NCI-H2081 (cell line): ENCODE data around the gene RGL3.
"Not testable (repeated sequence)": the region's sequence is repeated elsewhere in the genome, so short reads cannot be mapped to it uniquely, and the experiment has no call there.

Source experiments
- DNase-seq, 2 experiments: peaks; one replicate each; lab custom pipeline; 2025; lab: John Stamatoyannopoulos, UW

Gene RGL3, protein sequence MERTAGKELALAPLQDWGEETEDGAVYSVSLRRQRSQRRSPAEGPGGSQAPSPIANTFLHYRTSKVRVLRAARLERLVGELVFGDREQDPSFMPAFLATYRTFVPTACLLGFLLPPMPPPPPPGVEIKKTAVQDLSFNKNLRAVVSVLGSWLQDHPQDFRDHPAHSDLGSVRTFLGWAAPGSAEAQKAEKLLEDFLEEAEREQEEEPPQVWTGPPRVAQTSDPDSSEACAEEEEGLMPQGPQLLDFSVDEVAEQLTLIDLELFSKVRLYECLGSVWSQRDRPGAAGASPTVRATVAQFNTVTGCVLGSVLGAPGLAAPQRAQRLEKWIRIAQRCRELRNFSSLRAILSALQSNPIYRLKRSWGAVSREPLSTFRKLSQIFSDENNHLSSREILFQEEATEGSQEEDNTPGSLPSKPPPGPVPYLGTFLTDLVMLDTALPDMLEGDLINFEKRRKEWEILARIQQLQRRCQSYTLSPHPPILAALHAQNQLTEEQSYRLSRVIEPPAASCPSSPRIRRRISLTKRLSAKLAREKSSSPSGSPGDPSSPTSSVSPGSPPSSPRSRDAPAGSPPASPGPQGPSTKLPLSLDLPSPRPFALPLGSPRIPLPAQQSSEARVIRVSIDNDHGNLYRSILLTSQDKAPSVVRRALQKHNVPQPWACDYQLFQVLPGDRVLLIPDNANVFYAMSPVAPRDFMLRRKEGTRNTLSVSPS

DNA sequence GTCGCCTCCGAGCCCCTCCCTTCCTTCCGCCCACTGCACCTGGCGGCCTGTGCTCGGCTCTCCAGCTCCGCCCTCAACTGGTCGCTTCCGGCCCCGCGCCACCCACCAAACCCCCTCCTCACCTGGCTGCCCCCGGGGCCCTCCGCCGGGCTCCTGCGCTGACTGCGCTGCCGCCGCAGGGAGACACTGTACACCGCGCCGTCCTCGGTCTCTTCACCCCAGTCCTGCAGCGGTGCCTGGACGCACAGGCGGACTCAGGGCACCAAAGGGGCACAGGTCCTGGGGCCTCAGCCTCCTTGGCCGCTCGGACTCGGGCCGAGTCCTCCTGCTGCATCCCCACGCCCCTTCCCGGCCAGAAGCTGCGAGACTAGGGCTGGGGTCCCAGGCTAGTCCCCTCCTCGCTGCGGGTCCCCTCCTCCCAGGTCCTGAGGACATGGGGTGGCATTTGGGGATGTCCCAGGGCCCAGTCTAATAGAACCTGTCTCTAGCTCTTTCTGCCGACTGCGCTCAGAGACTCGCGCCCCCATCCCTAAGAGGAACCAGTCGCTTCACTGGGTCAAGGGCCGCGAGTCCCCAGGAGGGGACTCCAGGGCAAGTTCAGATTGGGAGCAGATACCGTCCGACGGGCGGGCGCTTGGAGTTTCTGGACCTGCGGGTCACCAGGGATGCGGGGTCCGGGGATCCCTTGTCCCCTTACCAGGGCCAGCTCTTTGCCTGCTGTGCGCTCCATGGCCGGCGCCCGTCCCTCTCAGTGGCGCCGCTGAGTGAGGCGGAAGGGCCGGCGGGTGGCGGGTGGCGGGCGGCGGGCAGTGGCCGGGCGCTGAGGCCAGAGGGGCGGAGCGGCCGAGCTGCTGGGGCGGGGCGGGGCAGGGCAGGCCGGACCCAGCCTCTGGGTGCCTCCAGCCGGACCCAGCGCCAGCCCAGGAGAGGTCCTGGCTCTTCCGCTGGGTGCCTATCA is at the start of gene RGL3:
TSS of gene RGL3 (minus strand) at position 766 of the 958 bp plus-strand sequence. CDS start at position 730, 36 bp downstream.
- DNase-seq, result peak; percentile 75 to 86

DNA sequence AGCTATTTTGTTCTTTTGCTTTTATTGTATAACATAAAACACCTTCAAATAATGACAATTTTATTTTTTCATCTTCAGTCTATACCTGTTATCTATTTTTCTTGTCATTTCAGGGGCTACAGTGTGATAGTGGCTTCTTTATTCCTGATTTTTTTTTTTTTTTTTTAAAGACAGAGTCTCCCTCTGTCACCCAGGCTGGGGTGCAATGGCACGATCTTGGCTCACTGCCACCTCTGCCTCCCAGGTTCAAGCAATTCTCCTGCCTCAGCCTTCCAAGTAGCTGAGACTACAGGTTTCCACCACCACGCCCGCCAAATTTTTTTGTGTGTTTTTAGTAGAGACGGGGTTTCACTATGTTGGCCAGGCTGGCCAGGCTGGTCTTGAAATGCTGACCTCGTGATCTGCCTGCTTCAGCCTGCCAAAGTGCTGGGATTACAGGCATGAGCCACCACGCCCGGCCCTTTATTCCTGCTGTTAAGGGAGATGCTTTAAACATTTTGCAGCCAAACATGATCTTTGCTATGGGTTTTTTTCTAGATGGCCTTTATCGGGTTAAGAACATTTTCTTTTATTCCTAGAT is 49.2 kb upstream of the RGL3 start:
- DNase-seq, result not testable (repeated sequence)

DNA sequence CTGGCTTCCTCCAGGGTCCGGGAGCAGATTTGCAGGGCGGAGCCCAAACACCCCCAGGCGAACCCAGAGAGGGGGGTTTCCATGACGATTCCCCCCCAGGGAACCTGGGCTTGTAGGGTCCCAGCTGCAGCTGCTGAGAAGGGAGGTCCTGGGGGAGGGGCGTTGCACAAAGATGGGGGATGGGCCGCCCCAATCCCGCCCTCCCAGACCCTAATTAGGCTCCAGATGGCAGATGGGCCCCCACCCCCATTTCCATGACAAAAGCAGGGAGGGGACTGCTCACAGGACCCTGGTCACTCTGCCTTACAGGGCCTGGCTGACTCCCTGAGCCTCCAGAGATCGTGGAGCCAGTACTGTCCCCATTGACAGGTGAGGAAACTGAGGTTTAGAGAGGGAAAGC is 46.5 kb upstream of the RGL3 start:
- DNase-seq, result no peak

DNA sequence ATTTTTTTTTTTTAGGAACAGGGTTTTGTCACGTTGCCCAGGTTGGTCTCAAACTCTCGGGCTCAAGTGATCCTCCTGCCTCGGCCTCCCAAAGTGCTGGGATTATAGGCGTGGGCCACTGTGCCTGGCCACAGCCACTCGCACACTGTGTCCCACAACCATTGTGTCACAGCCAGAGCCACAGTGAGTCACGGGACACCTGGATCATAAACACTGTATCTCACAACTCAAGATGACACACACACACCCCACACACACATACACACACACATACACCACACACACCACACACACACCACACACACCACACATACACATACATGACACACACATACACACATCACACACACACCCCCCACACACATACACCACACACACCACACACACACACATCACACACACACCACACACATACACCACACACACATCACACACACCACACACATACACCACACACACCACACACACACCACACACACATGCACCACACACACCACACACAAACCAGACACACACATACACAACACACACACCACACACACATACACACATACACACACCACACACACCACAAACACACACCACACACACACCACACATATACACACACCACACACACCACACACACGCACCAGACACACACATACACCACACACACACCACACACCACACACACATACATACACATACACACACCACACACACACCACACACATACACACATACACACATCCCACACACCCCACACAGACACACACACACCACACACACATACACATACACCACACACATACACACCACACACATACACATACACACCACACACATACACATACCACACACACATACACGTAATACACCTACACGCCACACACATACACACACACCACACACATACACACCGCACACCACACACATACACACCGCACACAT is 45.5 kb upstream of the RGL3 start:
- no peak for DNase-seq

DNA sequence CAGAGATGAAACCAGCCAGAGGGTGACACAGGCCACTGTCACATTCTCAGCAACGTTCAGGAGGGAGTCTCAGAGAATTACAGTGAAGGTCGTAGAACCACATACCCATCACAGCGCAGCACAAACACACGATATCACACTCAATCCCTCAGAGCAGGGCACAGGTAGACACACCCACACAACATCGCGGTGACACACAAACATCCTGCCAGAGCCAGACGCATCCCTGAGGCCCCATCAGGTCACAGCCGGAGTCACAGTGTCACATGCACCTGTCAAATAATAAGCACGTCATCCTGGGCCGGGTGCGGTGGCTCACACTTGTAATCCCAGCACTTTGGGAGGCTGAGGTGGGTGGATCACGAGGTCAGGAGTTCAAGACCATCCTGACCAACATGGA is 44.3 kb upstream of the RGL3 start:
- DNase-seq, result no peak

DNA sequence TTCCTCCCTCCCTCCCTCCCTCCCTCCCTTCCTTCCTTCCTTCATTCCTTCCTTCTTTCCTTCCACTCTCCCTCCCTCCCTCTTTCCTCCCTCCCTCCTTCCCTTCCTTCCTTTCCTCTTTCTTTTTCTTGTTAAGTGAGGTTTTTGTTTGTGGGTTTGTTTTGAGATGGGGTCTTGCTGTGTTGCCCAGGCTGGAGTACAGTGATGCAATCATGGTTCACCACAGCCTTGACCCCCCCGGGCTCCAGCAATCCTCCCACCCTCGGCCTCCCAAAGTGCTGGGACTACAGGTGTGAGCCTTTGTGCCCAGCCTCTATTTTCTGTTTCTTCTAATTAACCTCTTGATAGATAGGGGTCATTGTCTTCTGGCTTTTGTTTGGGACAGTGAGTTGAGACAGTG is 42.3 kb upstream of the RGL3 start:
- DNase-seq, result no peak

DNA sequence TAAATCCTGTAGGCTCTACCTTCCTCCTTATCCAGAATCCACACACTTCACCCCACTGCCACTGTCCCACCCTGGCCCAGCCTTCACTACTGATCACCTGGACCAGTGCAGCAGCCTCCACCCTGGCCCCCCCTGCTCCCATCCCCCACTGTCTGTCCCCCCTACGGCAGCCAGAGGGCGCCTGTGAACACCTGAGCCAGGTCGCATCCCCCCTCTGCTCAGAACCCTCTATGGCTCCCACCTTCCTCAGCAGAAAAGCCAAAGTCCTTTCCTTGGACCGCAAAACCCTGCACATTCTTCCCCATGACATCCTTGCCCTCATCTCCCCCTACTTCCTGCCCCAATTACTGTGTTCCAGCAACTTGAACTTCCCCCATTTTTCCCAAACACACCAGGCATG is 41.1 kb upstream of the RGL3 start:
- DNase-seq, result no peak

DNA sequence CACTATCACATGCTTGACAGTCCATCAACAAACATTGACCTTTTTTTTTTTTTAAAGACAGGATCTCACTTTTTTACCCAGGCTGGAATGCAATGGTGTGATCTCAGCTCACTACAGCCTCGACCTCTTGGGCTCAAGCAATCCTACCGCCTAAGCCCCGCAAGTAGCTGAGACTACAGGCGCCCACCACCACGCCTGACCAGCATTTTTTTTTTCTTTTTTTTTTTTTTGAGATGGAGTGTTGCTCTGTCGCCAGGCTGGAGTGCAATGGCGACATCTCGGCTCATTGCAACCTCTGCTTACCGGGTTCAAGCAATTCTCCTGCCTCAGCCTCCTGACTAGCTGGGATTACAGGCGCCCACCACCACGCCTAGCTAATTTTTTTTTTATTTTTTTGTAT is 39.8 kb upstream of the RGL3 start:
- DNase-seq, result not testable (repeated sequence)

DNA sequence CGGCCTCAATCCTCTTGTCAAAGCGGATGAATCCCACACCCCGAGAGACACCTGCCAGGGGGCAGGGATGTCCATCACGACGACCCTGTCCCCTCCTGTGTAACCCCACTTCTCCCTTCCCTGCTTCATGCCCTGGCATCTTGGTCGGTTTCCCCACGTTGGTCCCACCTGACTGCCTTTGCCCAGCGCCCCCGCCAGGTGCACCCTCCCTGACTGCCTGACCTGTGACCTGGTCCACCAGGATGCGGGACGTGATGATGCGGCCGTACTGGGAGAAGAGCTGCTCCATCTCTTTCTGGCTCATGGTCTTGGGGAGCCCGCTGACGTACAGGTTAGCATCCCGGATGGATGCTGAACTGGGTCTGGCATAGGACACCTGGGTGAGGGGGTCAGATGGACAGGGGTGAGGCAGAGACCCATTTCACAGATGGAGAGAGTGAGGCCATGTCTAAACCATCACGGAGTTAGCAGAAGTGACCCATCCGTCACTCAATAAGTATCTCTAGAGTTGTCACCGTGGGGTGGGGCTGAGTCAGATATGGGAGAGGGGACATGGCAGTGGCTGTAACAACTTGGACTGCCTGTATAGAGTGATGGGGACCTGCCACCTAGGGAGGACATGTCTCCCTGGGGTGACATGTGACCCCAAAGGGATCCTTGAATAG is 39.3 kb upstream of the RGL3 start:
- DNase-seq, result no peak

DNA sequence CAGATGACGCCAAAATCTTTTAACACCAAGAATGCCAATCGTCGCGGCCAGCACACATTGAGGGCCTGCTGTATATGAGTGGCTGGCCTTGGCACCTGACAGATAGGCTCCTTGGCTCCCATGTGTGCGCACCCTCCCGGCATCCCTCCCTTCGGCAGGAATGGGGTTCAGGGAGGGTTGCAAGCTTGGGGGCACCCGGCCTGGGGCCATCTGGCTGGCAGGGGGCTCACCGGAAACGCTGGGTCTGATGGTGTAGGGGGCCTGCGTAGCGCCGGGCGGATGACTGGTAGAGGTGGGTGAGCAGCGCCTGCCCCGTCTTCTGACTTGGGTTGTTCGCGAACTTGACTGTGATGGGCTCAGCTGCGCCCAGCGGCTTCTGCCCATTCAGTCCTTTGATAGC is 38.7 kb upstream of the RGL3 start:
- DNase-seq, result no peak

DNA sequence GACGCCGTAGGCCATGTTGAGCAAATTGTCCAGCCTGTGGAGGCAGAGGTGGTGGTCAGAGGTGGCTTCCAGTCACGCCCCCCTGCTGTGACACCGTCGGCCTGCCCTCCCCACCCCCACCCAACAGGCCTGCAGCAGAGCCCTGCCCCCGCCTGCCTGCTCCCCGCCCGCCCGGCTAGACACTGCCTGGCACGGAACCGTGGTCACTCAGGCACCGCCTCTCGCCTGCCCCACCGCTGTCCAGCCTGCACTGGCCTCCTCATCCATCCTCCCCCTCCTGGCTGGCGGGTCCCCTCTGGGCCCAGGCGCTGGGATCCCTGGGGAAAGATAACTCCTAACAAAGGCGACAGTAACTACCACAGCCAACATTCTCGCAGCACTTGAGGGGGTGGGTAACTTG is 38.0 kb upstream of the RGL3 start:
- no peak for DNase-seq

DNA sequence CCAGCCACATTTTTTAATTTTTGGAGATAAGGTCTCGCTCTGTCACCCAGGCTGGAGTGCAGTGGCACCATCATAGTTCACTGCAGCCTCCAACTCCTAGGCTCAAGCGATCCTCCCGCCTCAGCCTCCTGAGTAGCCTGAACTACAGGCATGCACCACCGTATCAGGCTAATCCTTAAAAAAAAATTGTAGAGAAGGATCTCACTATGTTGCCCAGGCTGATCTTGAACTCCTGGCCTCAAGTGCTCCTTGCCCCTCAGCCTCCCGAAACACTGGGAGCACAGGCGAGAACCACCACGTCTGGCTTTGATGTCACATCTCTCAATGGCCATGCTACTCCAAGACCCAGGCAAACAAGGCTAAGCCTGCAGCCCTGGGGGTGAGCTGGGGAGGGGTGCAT is 37.5 kb upstream of the RGL3 start:
- DNase-seq, result no peak

DNA sequence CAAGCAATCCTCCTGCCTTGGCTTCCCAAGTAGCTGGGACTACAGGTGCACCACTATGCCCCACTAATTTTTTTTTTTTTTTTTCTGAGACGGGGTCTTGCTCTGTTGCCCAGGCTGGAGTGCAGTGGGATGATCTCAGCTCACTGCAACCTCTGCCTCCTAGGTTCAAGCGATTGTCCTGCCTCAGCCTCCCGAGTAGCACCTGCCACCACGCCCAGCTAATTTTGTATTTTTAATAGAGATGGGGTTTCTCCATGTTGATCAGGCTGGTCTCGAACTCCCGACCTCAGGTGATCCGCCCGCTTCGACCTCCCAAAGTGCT is 36.1 kb upstream of the RGL3 start:
- DNase-seq, result not testable (repeated sequence)

DNA sequence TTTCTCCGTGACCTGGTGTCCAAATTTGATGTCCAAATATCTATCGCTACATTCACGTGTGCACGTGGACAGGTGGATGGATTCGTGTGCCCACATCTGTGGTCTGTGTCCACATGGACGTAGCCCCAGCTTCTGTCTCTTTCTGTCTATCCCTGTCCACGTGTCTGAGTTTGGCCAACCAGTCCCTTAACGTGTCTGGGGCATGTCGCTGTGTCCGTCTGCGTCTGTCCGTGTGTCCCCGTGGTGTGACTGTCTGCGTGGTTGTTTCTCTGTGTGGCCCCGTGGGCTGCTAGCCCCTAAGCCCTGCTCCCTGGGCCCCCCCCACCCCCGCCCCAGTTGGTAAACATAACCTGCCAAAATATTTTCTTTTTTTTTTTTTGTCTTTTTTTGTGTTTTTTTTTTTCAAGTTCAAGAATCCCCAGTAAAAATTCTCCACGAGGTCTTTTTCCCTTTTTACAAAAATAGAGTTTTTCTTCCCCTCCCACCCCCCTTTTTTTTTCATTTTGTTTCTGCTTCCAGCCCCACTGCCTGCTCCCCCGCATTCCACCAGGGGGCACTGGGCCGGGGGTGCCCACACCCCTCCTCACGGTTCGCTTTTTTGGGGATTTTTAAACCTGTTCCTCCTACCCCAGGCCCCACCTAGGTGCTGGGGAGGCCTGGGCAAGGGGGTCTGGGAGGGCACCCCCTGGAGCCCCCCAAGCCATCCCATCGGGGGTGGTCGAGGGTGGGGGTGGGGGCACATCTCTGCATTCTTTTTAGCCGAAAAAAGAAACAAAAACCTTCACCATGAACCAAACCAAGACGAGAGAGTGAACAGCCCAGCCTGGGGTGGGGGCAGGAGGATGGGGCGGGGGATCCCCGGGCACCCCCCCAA is 34.6 kb upstream of the RGL3 start:
- no peak for DNase-seq

DNA sequence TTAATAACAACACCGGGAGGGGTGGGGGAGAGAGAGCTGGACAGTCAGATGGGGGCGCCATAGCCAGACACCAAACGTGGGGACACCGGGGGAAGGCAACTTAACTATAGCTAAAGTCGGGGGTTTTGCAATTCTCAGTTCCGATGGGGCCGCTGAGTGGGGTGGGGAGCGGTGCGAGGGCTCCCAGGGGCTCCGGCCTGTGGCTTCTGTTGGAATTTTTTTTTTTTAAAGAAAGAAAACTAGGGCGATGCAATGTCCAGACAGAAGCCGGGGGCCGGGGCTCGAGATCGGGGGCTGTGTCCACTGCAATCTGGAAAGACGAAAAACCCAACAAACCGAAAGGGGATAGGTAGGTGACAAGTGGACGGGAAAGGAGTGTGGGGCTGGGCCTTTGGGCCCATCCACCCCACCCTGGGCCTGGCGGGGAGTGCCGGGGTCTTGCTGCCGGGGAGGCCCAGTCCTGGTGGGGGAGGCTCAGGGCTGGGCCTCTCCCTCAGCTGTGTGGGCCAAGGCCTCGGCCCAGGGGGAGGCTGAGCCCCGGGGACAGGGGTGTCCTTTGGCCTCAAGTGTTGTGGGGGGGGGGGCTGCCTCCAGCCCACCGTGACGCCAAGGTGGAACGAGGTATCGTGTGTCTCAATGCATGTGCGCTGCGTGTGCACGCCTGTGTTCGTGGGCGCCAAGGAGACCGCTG is 33.7 kb upstream of the RGL3 start:
- DNase-seq, result no peak

DNA sequence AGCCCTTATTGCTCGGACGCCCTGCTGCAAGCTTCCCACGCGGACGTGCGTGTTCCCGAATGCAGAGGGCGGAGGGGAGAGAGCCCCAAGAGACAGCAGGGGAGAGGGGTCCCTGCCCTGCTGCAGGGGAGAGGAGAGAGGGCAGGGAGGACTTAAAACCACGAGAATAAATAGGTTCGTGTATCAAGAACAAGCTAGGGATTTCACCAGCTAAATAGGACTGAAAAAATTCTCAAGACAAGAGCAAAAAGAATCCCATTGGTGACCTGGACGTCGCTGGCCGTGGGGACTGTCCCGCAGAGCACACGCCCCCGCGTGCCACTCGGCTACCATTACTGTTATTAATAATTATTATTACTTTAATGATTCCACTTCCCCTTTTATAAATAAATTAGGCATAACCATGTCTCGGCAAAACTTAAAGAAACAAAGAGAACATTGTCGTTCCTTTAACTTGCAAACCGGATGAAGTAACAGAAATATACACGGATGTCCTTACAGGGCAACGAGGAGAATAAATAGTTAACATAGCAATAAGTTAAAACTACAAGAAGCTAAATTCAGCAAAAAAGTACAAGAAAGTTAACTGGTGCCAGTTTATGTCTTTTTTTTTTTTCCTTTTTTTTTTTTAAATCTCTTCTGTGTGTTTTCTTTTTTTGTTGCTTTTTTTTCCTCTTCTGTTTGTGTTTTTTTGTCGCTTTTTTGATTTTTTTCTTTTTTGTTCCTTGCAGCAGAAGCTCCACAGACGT is 32.9 kb upstream of the RGL3 start:
- DNase-seq, result no peak

DNA sequence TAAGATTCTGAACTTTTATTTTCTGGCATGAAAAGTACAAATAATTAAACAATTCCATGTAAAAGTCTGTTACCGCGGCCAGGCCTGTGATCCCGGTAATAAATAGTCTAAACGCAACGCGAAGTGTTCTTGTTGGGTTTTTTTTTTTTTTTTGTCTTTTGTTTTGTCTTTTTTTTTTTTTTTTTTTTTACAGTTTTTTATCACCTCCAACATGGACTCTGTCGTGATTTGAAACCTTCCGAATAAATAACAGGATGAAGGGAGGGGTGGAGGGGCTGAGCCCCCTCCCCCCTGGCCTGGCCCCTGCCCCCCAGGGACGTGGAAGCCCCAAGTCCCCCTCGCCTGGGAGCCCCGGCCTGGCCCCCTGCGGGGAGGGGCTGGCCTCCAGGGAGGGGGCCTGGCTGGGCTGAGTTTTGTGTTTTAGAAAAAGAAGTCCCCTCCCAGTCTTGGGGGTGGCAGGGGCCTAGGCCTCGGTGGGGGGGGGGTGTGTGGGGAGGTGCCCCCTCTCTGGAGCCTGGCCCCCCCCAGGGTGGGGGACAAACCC is 32.3 kb upstream of the RGL3 start:
- no peak for DNase-seq
